DND-41 (cell line): ENCODE data around the gene RNF151.

ENCODE experiments used
- ATAC-seq: fragments of 200-7000 bp; cut with Tn5 transposase; 3 replicates; pipeline ENCODE4 v1.9.1; 2021; ENCODE audit warnings: low read depth; ENCODE audit not compliant: insufficient read depth
- DNase-seq: peaks from one replicate; pipeline ENCODE4 v3.0.0-alpha.2; 2020
- H2AFZ ChIP-seq: 2 replicates; pipeline ENCODE4 v1.6.0; 2012; ENCODE audit warnings: low read depth, low read length
- H3K27ac ChIP-seq: 2 replicates; pipeline ENCODE4 v1.5.1; 2012; ENCODE audit warnings: low read length, inconsistent platforms
- H3K27me3 ChIP-seq: fragments of 200-600 bp; sonication (generic); 2 replicates; pipeline ENCODE4 v1.6.0; 2012; ENCODE audit warnings: low read length, mild to moderate bottlenecking, inconsistent platforms; ENCODE audit not compliant: insufficient read depth, poor library complexity
- H3K36me3 ChIP-seq: 2 replicates; pipeline ENCODE4 v1.5.1; 2012; ENCODE audit warnings: low read length, inconsistent platforms; ENCODE audit not compliant: insufficient read depth
- H3K4me1 ChIP-seq: 2 replicates; pipeline ENCODE4 v1.5.1; 2012; ENCODE audit warnings: mild to moderate bottlenecking, low read length; ENCODE audit not compliant: insufficient read depth
- H3K4me2 ChIP-seq: 2 replicates; pipeline ENCODE4 v1.6.0; 2012; ENCODE audit warnings: mild to moderate bottlenecking, moderate library complexity, low read length, inconsistent platforms; ENCODE audit not compliant: insufficient read depth
- H3K4me3 ChIP-seq, 2 experiments: fragments of 200-600 bp in 1 of 2; shearing (Covaris generic) in 1 of 2; 2 replicates each; pipeline ENCODE4 v1.5.1; 2012 to 2016; ENCODE audit warnings: inconsistent platforms in 2 of 2, low read length in 2 of 2, mild to moderate bottlenecking in 2 of 2, low read depth in 1 of 2, moderate library complexity in 1 of 2
- H3K79me2 ChIP-seq: 2 replicates; pipeline ENCODE4 v1.6.0; 2012; ENCODE audit warnings: low read length, inconsistent platforms; ENCODE audit not compliant: insufficient read depth
- H3K9ac ChIP-seq: 2 replicates; pipeline ENCODE4 v1.6.0; 2012; ENCODE audit warnings: low read depth, mild to moderate bottlenecking, inconsistent platforms, low read length, moderate library complexity
- H3K9me3 ChIP-seq: 2 replicates; pipeline ENCODE4 v1.5.1; 2012; ENCODE audit warnings: low read length, moderate library complexity, mild to moderate bottlenecking, inconsistent platforms; ENCODE audit not compliant: insufficient read depth, severe bottlenecking
- H4K20me1 ChIP-seq: 2 replicates; pipeline ENCODE4 v1.6.0; 2012; ENCODE audit warnings: low read length; ENCODE audit not compliant: insufficient read depth
- CTCF ChIP-seq: IDR thresholded peaks from 2 replicates; pipeline ENCODE4 v1.5.1; 2012; ENCODE audit warnings: borderline replicate concordance, low read length, moderate library complexity, mild to moderate bottlenecking; ENCODE audit not compliant: poor library complexity, severe bottlenecking; ENCODE audit errors: extremely low read depth
- EZH2 ChIP-seq: IDR thresholded peaks from 3 replicates; pipeline ENCODE4 v1.6.1; 2012; ENCODE audit warnings: borderline replicate concordance, low read depth, mild to moderate bottlenecking, moderate library complexity, low read length, inconsistent platforms; ENCODE audit not compliant: severe bottlenecking

Gene RNF151

GRCh38 chr16:1968146-1968953, 1.7 kb downstream of the RNF151 start:
- Histone ChIP-seq H3K4me3 (no peak overlapping the region), H3K9ac (no peak overlapping the region), H2AFZ (no peak overlapping the region), H3K79me2 (peaks cover 57% of the 10 kb centered on the region), H3K4me2 (no peak overlapping the region), H3K27me3 (no peaks in the 10 kb centered on the region), H4K20me1 (peaks cover 17% of the 10 kb centered on the region), H3K4me1 (peaks cover 46% of the 10 kb centered on the region), H3K27ac (no peak overlapping the region), H3K36me3 (peaks cover 8% of the 10 kb centered on the region), H3K9me3 (no peaks in the 10 kb centered on the region)
- ATAC-seq (no peak), DNase-seq (no peak)
- no peak for TF ChIP-seq EZH2
- no peak for TF ChIP-seq CTCF

- Histone ChIP-seq H3K9ac (peak within 1 kb of the TSS; percentile 74), H3K79me2 (peaks cover 43% of the 10 kb centered on the region), H3K4me1 (peaks cover 34% of the 10 kb centered on the region), H3K36me3 (peaks cover 31% of the 10 kb centered on the region), H3K4me3 (peak within 1 kb of the TSS; percentile 65 to 73), H3K27me3 (no peaks in the 10 kb centered on the region), H2AFZ (peak within 1 kb of the TSS; percentile 70), H3K9me3 (no peaks in the 10 kb centered on the region), H3K4me2 (peak within 1 kb of the TSS; percentile 99), H4K20me1 (peaks cover 31% of the 10 kb centered on the region), H3K27ac (peak within 1 kb of the TSS; percentile 91)
- no peak for TF ChIP-seq CTCF
- no peak for TF ChIP-seq EZH2
- DNase-seq, result peak; percentile 97
- ATAC-seq, result peak; percentile 96
Observed at GRCh38 chr16:1971796-1972489, 5.3 kb downstream of the RNF151 start, which contains the start of gene TBL3. TSS of gene TBL3 (plus strand) at chr16:1972053. CDS start at chr16:1972165, 112 bp downstream.

- Histone ChIP-seq H3K9me3 (no peaks in the 10 kb centered on the region), H3K4me1 (peaks cover 34% of the 10 kb centered on the region), H3K79me2 (peaks cover 43% of the 10 kb centered on the region), H3K9ac (peak overlapping the region; percentile 74), H3K4me3 (peak overlapping the region; percentile 65 to 73), H3K36me3 (peaks cover 36% of the 10 kb centered on the region), H3K27ac (peak overlapping the region; percentile 61), H3K27me3 (no peaks in the 10 kb centered on the region), H4K20me1 (peaks cover 31% of the 10 kb centered on the region), H3K4me2 (peak overlapping the region; percentile 99), H2AFZ (peak overlapping the region; percentile 70)
- no peak for ATAC-seq
- peak; percentile 34 for DNase-seq
- TF ChIP-seq EZH2 (no peak), CTCF (no peak)
Observed at GRCh38 chr16:1972490-1972877, 5.8 kb downstream of the RNF151 start.
